ENCODE measurements around the gene GDPD2.

The GDPD2 gene

GRCh38 chrX:70454441-70455365, 31.6 kb downstream of the GDPD2 start (continued):
- TF ChIP-seq ELK4 (IDR thresholded peaks at IDR 0.05; ENCODE audit: borderline replicate concordance, low read depth, low read length), result no peak
- TF ChIP-seq, protein P1, sequence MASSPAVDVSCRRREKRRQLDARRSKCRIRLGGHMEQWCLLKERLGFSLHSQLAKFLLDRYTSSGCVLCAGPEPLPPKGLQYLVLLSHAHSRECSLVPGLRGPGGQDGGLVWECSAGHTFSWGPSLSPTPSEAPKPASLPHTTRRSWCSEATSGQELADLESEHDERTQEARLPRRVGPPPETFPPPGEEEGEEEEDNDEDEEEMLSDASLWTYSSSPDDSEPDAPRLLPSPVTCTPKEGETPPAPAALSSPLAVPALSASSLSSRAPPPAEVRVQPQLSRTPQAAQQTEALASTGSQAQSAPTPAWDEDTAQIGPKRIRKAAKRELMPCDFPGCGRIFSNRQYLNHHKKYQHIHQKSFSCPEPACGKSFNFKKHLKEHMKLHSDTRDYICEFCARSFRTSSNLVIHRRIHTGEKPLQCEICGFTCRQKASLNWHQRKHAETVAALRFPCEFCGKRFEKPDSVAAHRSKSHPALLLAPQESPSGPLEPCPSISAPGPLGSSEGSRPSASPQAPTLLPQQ (tag by site-specific recombination; IDR thresholded peaks at IDR 0.05), result peak; percentile 97
- TF ChIP-seq ZNF660 (tag by site-specific recombination; IDR thresholded peaks at IDR 0.05), result peak; percentile 47; the same call in 1 of the 2 replicates
- TF ChIP-seq, protein P2, sequence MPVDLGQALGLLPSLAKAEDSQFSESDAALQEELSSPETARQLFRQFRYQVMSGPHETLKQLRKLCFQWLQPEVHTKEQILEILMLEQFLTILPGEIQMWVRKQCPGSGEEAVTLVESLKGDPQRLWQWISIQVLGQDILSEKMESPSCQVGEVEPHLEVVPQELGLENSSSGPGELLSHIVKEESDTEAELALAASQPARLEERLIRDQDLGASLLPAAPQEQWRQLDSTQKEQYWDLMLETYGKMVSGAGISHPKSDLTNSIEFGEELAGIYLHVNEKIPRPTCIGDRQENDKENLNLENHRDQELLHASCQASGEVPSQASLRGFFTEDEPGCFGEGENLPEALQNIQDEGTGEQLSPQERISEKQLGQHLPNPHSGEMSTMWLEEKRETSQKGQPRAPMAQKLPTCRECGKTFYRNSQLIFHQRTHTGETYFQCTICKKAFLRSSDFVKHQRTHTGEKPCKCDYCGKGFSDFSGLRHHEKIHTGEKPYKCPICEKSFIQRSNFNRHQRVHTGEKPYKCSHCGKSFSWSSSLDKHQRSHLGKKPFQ (tag by site-specific recombination; IDR thresholded peaks at IDR 0.05), result no peak
- no peak for TF ChIP-seq ZNF658 (tag by site-specific recombination; IDR thresholded peaks at IDR 0.05)
- TF ChIP-seq, protein P3, sequence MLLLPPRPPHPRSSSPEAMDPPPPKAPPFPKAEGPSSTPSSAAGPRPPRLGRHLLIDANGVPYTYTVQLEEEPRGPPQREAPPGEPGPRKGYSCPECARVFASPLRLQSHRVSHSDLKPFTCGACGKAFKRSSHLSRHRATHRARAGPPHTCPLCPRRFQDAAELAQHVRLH (tag by site-specific recombination; IDR thresholded peaks at IDR 0.05), result no peak
- no peak for TF ChIP-seq ZNF214 (tag by site-specific recombination; IDR thresholded peaks at IDR 0.05; ENCODE audit: borderline replicate concordance)
- peak; percentile 98 for TF ChIP-seq ZFP69B (tag by site-specific recombination; IDR thresholded peaks at IDR 0.05)
- TF ChIP-seq ZSCAN16 (tag by site-specific recombination; IDR thresholded peaks at IDR 0.05), result peak; percentile 83
- TF ChIP-seq KLF9 (tag by site-specific recombination; IDR thresholded peaks at IDR 0.05; ENCODE audit: low read depth), result peak; percentile 57
- TF ChIP-seq ZBTB7A (tag by site-specific recombination; IDR thresholded peaks at IDR 0.05; ENCODE audit: low read depth), result no peak
- no peak for TF ChIP-seq ZNF791 (tag by site-specific recombination; IDR thresholded peaks at IDR 0.05)
- TF ChIP-seq PATZ1 (tag by site-specific recombination; IDR thresholded peaks at IDR 0.05), result peak; percentile 84
- TF ChIP-seq ZFP37 (tag by site-specific recombination; IDR thresholded peaks at IDR 0.05), result 0 out of 2 replicates have a peak, but pooled peaks have one; percentile 43
- no peak for TF ChIP-seq ZNF707 (tag by site-specific recombination; IDR thresholded peaks at IDR 0.05)
- TF ChIP-seq ZBTB10 (tag by site-specific recombination; IDR thresholded peaks at IDR 0.05), result peak; percentile 93
- no peak for TF ChIP-seq ZNF571 (tag by site-specific recombination; IDR thresholded peaks at IDR 0.05)
- peak; percentile 56 for TF ChIP-seq ZBTB8A (tag by site-specific recombination; IDR thresholded peaks at IDR 0.05)
- TF ChIP-seq ZNF175 (tag by site-specific recombination; IDR thresholded peaks at IDR 0.05), result no peak
- 0 out of 2 replicates have a peak, but pooled peaks have one; percentile 72 for TF ChIP-seq KLF10 (tag by site-specific recombination; IDR thresholded peaks at IDR 0.05)
- peak; percentile 18; the same call in 1 of the 2 replicates for TF ChIP-seq TRIM28 (IDR thresholded peaks at IDR 0.05; ENCODE audit: borderline replicate concordance, low read length)
- no peak for TF ChIP-seq GFI1B (tag by site-specific recombination; IDR thresholded peaks at IDR 0.05)
- no peak for TF ChIP-seq ZFP41 (tag by site-specific recombination; IDR thresholded peaks at IDR 0.05; ENCODE audit: borderline replicate concordance)
- no peak for TF ChIP-seq ZNF140 (tag by site-specific recombination; IDR thresholded peaks at IDR 0.05)
- peak; percentile 88 for TF ChIP-seq CTCF (tag by site-specific recombination; IDR thresholded peaks at IDR 0.05)
- no peak for TF ChIP-seq KLF16 (tag by site-specific recombination; IDR thresholded peaks at IDR 0.05)
- no peak for TF ChIP-seq YY1 (tag by site-specific recombination; IDR thresholded peaks at IDR 0.05)
- 0 out of 2 replicates have a peak, but pooled peaks have one; percentile 13 for TF ChIP-seq ZNF623 (tag by site-specific recombination; IDR thresholded peaks at IDR 0.05)
- TF ChIP-seq HOXA7 (CRISPR knock-in tag; IDR thresholded peaks at IDR 0.05; ENCODE audit: borderline replicate concordance), result no peak
